Measurements from ENCODE around the gene ARID3A.

ARID3A gene

DNA sequence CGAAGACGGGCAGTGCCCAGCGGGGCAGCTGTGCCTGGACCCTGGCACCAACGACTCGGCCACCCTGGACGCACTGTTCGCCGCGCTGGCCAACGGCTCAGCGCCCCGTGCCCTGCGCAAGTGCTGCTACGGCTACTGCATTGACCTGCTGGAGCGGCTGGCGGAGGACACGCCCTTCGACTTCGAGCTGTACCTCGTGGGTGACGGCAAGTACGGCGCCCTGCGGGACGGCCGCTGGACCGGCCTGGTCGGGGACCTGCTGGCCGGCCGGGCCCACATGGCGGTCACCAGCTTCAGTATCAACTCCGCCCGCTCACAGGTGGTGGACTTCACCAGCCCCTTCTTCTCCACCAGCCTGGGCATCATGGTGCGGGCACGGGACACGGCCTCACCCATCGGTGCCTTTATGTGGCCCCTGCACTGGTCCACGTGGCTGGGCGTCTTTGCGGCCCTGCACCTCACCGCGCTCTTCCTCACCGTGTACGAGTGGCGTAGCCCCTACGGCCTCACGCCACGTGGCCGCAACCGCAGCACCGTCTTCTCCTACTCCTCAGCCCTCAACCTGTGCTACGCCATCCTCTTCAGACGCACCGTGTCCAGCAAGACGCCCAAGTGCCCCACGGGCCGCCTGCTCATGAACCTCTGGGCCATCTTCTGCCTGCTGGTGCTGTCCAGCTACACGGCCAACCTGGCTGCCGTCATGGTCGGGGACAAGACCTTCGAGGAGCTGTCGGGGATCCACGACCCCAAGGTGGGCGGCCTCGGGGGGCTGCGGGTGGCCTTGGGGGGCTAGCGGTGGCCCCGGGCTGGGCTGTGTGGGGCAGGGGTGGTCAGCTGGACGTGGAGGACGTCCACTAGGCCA lies 79.2 kb downstream of the ARID3A start:
- no peak for DNase-seq (ENCODE audit: low read depth)

GRCh38 chr19:1006711-1007398 lies 81.0 kb downstream of the ARID3A start:
- DNase-seq (ENCODE audit: low read depth): no peak

DNA sequence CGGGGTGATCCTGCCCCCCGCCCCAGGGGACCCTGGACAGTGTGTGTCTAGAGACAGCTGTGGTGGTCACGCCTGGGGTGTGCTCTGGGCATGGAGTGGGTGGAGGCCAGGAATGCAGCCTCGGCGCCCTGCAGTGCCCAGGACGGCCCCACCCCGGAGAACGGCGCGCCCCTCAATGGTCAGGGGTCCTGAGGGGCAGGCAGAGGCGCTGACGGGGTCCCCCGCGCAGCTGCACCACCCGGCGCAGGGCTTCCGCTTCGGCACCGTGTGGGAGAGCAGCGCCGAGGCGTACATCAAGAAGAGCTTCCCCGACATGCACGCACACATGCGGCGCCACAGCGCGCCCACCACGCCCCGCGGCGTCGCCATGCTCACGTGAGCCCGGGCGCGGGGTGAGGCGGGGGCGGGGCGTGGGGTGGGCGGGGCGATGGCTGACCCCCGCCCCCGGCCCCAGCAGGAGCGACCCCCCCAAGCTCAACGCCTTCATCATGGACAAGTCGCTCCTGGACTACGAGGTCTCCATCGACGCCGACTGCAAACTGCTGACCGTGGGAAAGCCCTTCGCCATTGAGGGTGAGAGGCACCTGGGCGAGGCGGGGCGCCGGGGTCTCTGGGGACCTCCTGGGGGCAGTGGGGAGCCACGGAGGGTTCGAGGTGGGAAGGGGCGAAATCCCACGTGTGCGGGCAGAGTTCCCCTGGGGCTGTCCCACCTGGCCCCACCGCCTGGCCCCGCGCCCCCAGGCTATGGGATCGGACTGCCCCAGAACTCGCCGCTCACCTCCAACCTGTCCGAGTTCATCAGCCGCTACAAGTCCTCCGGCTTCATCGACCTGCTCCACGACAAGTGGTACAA lies 81.8 kb downstream of the ARID3A start:
- no peak for DNase-seq (ENCODE audit: low read depth)

DNA sequence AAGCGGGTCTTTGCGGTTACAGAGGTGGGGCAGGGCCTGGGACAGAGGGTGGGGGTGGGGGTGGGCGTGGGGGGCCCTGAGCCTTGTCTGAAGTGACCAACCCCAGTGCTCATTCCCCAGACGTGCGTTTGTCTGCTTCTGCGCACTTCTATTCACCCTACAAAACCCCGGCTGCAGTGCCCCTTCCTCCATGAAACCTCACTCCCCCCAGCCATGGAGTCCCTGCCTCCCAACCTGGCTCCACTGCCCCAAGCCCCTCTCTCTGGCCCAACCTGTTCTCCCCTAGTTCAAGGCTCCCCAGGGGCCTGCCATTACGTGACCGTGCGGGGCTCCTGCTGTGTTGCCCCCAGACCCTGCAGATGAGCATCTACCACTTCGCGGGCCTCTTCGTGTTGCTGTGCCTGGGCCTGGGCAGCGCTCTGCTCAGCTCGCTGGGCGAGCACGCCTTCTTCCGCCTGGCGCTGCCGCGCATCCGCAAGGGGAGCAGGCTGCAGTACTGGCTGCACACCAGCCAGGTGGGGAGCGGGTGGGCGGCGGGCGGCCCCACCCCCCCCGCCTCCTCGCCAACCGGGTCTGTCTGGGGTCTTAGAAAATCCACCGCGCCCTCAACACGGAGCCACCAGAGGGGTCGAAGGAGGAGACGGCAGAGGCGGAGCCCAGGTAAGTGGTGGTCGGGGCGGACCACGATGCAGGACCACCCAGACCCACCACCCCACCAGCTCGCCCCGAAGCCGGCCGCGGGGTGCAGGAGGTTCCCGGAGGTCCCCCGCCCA lies 82.6 kb downstream of the ARID3A start:
- no peak for DNase-seq (ENCODE audit: low read depth)

- no peak for DNase-seq (ENCODE audit: low read depth)
Measured at GRCh38 chr19:1009041-1009980, 83.5 kb downstream of the ARID3A start.

DNA sequence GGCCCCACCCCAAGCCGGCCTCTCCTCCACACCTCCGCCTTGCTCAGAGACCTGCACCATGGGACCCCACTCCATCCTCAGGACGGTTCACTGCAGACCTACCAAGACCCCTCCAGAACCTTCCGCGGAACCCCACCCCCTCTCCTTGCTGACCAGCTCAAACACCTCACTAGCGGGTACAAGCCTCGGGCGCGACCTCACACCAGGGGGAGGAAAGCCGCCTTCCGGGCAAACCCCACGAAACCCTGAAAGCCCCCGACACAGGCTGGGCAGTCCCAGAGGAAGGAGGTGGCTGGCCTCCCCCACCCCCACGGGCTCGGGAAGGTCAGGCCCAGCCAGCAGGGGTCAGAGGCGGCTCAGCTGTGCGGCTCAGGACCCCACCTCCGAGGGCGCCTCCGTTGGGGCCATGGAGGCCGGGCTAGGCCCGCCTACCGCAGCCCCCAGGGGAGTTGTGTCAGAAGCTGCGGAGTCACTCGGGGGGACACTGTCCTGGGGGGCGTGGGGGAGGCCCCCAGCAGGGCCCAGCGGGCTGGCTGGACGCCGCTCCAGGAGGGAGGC lies 84.2 kb downstream of the ARID3A start:
- no peak for DNase-seq (ENCODE audit: low read depth)

DNA sequence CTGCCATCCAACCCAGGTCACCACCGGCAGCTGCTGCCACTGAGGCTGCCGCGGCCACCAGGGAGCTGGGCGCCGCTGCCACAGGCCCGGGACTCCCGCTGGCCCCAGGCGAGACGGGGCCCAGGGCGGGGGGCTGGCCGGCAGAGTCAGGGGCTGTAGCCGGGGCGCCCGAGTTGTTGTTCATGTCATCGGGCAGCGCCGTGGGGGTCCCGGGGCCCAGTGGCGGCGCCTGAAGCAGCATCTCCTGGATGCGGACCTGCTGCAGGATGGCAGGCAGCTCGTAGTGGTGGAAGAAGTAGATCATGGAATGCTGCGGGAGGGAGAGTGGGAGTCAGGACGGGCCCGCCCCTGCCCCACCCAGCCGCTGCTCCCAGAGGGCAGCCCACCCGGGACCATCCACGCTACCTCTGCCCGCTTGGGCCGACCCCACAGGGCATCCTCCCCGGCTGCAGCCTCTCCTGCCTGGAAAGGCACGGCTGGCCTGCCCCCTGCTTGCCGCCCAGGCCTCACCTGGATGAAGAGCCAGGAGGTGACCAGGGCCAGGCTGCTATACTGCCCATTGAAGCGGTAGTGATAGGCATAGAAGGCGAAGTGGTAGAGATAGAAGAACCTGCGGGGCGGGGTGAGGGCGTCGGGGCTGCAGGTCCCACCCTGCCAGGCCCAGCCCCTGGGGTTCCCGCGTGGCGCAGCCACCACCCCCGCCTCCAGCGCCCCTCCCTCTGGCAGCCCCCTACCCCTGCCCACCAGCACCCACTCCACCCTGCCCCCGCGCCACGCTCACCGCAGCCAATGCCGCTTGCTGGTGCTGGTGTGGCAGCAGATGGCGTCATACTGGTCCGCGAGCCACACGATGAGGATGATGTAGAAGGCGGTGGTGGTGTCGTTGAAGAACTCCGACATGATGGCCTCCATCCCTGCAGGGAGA lies 85.0 kb downstream of the ARID3A start:
- no peak for DNase-seq (ENCODE audit: low read depth)

DNA sequence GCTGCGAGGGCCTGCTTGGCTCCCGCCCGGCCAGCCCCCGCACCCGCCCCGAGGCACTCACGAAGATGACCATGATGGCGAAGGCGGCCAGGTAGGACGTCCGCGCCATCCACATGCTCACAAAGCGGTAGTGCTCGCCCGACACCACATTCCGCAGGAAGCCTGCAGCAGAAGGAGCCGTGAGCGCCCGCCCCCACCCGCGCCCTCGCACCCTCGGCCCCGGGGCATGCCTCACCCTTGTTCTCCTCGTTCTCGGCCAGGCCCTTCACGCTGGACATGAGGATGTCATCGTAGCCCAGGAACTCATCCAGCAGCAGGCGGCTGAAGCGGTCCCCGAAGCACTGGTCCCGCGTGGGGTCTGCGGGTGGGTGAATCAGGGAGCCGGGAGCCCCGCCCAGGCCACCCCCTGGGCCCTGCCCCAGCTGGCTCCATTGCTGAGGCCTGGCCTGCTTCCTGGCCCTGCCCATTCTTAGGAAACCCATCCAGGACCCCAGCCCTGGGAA lies 86.0 kb downstream of the ARID3A start:
- no peak for DNase-seq (ENCODE audit: low read depth)

DNA sequence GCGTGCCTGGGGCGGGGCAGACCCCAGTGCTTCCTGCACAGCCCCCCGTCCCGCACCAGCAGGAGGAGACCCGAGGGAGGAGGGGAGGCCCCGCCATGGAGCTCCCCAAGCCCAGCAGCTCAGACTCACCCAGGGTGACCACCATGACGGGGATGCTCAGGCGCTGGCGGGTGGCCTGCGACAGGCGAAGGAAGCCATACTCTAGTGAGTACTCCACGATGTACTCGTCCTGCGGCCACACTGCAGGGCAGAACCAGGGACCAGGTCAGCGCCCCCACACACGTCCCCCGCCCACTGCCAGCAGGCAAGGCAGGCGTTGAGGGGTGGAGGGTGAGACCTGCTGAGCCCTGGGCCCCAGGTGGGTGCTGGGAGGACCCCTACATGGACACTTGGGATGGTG lies 86.5 kb downstream of the ARID3A start:
- DNase-seq (ENCODE audit: low read depth): no peak

DNA sequence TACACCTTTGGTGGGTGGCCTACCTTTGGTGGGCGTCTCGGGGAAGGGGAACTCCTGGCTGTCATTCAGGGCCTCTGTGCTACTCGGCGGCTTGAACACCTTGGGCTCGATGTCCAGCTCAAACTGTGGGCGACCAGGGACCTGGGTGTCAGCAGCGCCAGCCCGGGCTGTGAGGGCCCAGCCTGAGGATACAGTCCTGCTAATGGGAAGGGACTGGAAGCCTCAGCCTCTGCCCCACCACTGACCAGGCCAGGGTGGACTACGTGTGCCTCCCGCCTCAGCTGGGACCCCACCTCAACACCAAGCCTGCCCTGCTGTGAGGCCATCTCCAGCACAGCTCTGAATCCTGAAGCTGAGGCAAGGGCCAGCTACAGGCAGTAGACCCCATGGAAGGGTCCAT lies 87.4 kb downstream of the ARID3A start:
- no peak for DNase-seq (ENCODE audit: low read depth)

- DNase-seq (ENCODE audit: low read depth): no peak
Measured at GRCh38 chr19:1014161-1015060, 88.6 kb downstream of the ARID3A start.

GRCh38 chr19:1015061-1015781 lies 89.4 kb downstream of the ARID3A start:
- DNase-seq (ENCODE audit: low read depth): no peak

DNA sequence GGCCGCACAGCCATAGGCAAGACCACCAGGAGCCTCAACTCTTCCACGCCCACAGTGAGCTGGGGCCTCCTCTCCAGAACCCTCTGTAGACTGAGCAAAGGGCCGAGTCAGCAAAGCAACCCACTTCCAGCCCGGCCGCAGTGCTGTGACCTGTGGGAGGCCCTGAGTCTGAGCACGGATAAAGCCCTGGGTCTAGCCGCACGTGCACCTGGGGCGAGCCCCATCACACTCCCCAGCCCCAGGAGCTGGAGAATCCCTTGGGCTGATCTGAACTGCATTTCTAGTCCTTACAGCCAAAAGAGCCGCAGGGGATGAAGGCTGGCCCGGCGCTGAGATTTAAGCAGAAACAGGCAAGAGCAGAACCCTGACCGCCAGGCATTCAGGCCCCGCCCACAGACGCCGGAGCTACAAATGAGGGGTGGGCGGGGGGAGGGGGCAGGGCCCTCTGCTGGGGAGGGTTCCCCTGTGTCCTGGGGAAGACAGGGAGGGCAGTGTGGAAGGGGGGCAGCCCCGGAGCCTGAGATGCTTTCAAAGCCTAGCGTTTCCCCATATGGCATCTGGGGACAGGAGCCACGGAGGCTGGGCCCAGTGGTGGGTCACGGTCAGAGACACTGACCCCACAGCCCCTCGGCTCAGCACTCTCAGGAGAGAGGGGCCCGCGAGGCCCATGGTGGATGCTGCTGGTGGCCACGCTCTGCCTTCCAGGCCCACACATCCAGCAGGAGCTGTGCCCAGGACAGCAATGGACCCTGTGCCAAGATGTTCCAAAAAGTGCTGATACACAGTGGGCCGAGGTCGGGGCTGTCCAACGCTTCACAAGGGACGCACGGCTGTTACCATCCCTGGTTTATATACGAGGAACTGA lies 90.2 kb downstream of the ARID3A start:
- no peak for DNase-seq (ENCODE audit: low read depth)

GRCh38 chr19:1016647-1017114 lies 90.8 kb downstream of the ARID3A start:
- no peak for DNase-seq (ENCODE audit: low read depth)

GRCh38 chr19:1017115-1017905 lies 91.5 kb downstream of the ARID3A start:
- no peak for DNase-seq (ENCODE audit: low read depth)
